OCI-LY7 (cell line): Measurements from ENCODE around the gene B3GNT2. TPM values are rescaled to one million over a fixed set of nuclear protein-coding genes. Genes with fewer than 3 reads are reported as not detected.
"Not testable (repeated sequence)": the region's sequence is repeated elsewhere in the genome, so short reads cannot be mapped to it uniquely, and the experiment has no call there.

Experiments
- BruUV-seq: library from RNA; stranded (reverse); fragments of 400-500 nt; replicated peaks from 2 replicates; lab custom pipeline; 2021; lab: Mats Ljungman, UMichigan
- CTCF ChIA-PET: fragments of 300-600 bp; sonication (Branson Sonifier 250); formaldehyde crosslinking; loops from one replicate; lab custom pipeline; 2022; ENCODE audit warnings: antibody characterized with exemption; ENCODE audit not compliant: unreplicated experiment; lab: Charles Lee
- POLR2A ChIA-PET: fragments of 300-600 bp; sonication (Branson Sonifier 250); formaldehyde crosslinking; loops from one replicate; lab custom pipeline; 2022; ENCODE audit warnings: antibody characterized with exemption; lab: Charles Lee
- DNase-seq: peaks from one replicate; pipeline ENCODE4 v3.0.0-alpha.2; 2015; ENCODE audit warnings: low spot score
- H2AFZ ChIP-seq: fragments of 200-600 bp; sonication (generic), shearing (Covaris generic); 2 replicates; pipeline ENCODE4 v1.6.1; 2014; ENCODE audit warnings: mild to moderate bottlenecking, antibody characterized with exemption, low read length, moderate library complexity
- H3K27ac ChIP-seq: fragments of 200-600 bp; sonication (generic); 2 replicates; pipeline ENCODE4 v1.5.1; 2014; ENCODE audit warnings: mixed run types, low read depth, mild to moderate bottlenecking, moderate library complexity, low read length, inconsistent platforms; ENCODE audit not compliant: poor library complexity, severe bottlenecking
- H3K36me3 ChIP-seq: fragments of 200-600 bp; sonication (generic); 2 replicates; pipeline ENCODE4 v1.6.1; 2014; ENCODE audit warnings: mild to moderate bottlenecking, antibody characterized with exemption, low read length, moderate library complexity, mixed read lengths; ENCODE audit not compliant: insufficient read depth
- H3K4me1 ChIP-seq: fragments of 200-600 bp; sonication (generic); 2 replicates; pipeline ENCODE4 v1.5.1; 2014; ENCODE audit warnings: mild to moderate bottlenecking, low read length; ENCODE audit not compliant: insufficient read depth, poor library complexity, severe bottlenecking
- H3K4me2 ChIP-seq: fragments of 200-600 bp; sonication (generic); 2 replicates; pipeline ENCODE4 v1.6.1; 2014; ENCODE audit warnings: mild to moderate bottlenecking, low read length
- H3K4me3 ChIP-seq: fragments of 200-600 bp; sonication (generic); 2 replicates; pipeline ENCODE4 v1.5.1; 2014; ENCODE audit warnings: mild to moderate bottlenecking, low read depth, low read length; ENCODE audit not compliant: poor library complexity, severe bottlenecking
- H3K79me2 ChIP-seq: fragments of 200-600 bp; sonication (generic); 2 replicates; pipeline ENCODE4 v1.6.1; 2016; ENCODE audit warnings: low read depth, mild to moderate bottlenecking, low read length, moderate library complexity, mixed read lengths; ENCODE audit not compliant: insufficient read depth
- H3K9me2 ChIP-seq: fragments of 200-600 bp; sonication (generic); 2 replicates; pipeline ENCODE4 v1.6.1; 2016; ENCODE audit warnings: mild to moderate bottlenecking, low read length, mixed read lengths; ENCODE audit not compliant: insufficient read depth
- H3K9me3 ChIP-seq: fragments of 200-600 bp; sonication (generic); 2 replicates; pipeline ENCODE4 v1.6.1; 2014; ENCODE audit warnings: mild to moderate bottlenecking, mixed run types, low read length, mixed read lengths
- H4K20me1 ChIP-seq: fragments of 200-600 bp; sonication (generic); 2 replicates; pipeline ENCODE4 v1.6.1; 2014; ENCODE audit warnings: mild to moderate bottlenecking, antibody characterized with exemption, low read length, moderate library complexity, mixed read lengths; ENCODE audit not compliant: insufficient read depth
- CTCF ChIP-seq: fragments of 200-600 bp; sonication (generic); conservative IDR thresholded peaks from 2 replicates; pipeline ENCODE4 v1.5.1; 2014; ENCODE audit warnings: mild to moderate bottlenecking, antibody characterized with exemption, low read length, moderate library complexity, mixed read lengths
- EZH2phosphoT487 ChIP-seq: fragments of 200-600 bp; sonication (generic); IDR thresholded peaks from 2 replicates; pipeline ENCODE4 v1.6.1; 2018; ENCODE audit warnings: low read depth, borderline replicate concordance, mild to moderate bottlenecking, mixed run types, antibody characterized with exemption, low read length, moderate library complexity, mixed read lengths
- intact Hi-C: fragments of 100-400 bp; cut with micrococcal nuclease; formaldehyde crosslinking; loops from one replicate; pipeline ENCODE4 v1.10.0; 2022; ENCODE audit not compliant: unreplicated experiment
- total RNA-seq, 2 experiments: library from RNA; depleted of rRNA in 1 of 2; stranded (reverse); fragments of >200 nt in 1 of 2; shearing (Covaris generic) in 1 of 2; gene quantifications; 2 replicates each; pipeline ENCODE4 v1.2.3, GENCODE V29; 2014 to 2022

The B3GNT2 gene
- total RNA-seq, 2 experiments from 2014 or later: 51.1 to 65.8 TPM

- TF ChIP-seq CTCF (no peak), EZH2phosphoT487 (no peak)
- ChIA-PET CTCF (interaction anchor here (0.6 kb wide), 1 partner anchor 8 kb away, joined by 4 read pairs; no protein-coding TSS in a partner anchor), POLR2A (interaction anchor here (0.6 kb wide), 3 partner anchors 8 to 1731 kb away, joined by 3 to 5 read pairs (median 4); no protein-coding TSS in a partner anchor)
- intact Hi-C loops: no loop called here
- no peaks in the 10 kb centered on the region for H3K4me1 ChIP-seq
- H3K9me2 ChIP-seq: no peaks in the 10 kb centered on the region
- no peak overlapping the region for H3K27ac ChIP-seq
- H3K79me2 ChIP-seq: no peaks in the 10 kb centered on the region
- no peaks in the 10 kb centered on the region for H4K20me1 ChIP-seq
- H3K9me3 ChIP-seq: peaks cover 5% of the 10 kb centered on the region; the same call in 1 of the 2 replicates
- H2AFZ ChIP-seq: no peak overlapping the region
- no peak overlapping the region for H3K4me2 ChIP-seq
- no peak for DNase-seq
- H3K4me3 ChIP-seq: no peak overlapping the region
- no peaks in the 10 kb centered on the region for H3K36me3 ChIP-seq
- BruUV-seq: no TSS peak
Observed at GRCh38 chr2:62265106-62265505, 69.2 kb downstream of the B3GNT2 start.

DNA sequence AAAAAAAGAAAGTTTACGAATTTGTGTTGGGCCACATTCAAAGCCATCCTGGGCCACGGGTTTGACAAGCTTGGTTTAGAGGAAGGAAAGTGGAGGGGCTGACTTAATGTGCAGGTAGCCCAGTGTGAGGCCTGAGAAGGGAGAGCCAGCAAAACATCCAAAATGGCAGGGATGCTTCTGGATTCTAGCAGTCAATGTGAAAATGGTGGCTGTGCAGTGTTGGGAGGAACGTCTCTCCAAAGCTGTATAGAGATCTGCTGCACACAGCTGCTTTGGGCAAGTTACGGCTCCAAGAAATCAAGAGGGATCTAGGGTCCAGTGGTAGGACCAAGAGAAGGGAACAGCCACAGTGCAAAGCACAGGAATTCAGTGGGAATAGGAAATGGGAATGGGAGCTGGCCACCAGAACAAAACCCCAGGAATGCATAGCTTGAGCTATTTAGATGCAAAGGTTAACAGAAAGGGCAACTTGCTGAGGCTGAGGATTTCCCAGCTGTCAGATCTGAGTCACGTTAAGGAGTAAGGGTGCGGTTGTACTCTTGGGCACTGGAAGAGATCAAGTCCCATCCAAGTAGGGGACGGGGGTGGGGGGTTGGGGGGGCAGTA, 70.6 kb downstream of the B3GNT2 start:
- no peaks in the 10 kb centered on the region for H3K36me3 ChIP-seq
- H2AFZ ChIP-seq: no peak overlapping the region
- no peak overlapping the region for H3K4me2 ChIP-seq
- intact Hi-C loops: no loop called here
- H3K4me3 ChIP-seq: no peak overlapping the region
- POLR2A ChIA-PET: no interaction called here
- peaks cover 5% of the 10 kb centered on the region; the same call in 1 of the 2 replicates for H3K9me3 ChIP-seq
- BruUV-seq: no TSS peak
- H3K79me2 ChIP-seq: no peaks in the 10 kb centered on the region
- CTCF ChIA-PET: no interaction called here
- H3K9me2 ChIP-seq: no peaks in the 10 kb centered on the region
- DNase-seq: no peak
- TF ChIP-seq EZH2phosphoT487: no peak
- H4K20me1 ChIP-seq: no peaks in the 10 kb centered on the region
- H3K4me1 ChIP-seq: no peaks in the 10 kb centered on the region
- H3K27ac ChIP-seq: no peak overlapping the region

DNA sequence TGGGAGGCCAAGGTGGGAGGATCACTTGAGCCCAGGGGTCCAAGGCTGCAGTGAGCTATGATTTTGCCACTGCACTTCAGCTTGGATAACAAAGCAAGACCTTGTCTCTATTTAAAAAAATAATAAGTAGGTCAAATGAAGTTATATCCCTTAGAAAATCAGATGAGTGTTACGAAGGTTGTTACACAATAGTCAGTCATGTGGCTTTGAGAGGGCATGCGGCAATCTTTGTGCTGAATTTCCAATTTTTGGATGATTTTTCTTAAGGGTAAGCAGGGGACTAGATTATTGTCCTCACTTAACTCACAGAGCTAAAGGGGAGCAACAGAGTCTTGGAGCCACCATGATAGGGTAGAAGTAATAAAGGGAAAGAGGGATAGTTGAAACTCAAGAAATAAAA, 71.8 kb downstream of the B3GNT2 start:
- BruUV-seq: no TSS peak
- CTCF ChIA-PET: no interaction called here
- intact Hi-C loops: no loop called here
- peaks cover 5% of the 10 kb centered on the region; the same call in 1 of the 2 replicates for H3K9me3 ChIP-seq
- no peak overlapping the region for H2AFZ ChIP-seq
- no peaks in the 10 kb centered on the region for H3K9me2 ChIP-seq
- H3K79me2 ChIP-seq: no peaks in the 10 kb centered on the region
- POLR2A ChIA-PET: interaction anchor here (0.6 to 1.1 kb wide), 3 partner anchors 16 to 179 kb away, joined by 3 to 5 read pairs (median 3); no protein-coding TSS in a partner anchor
- TF ChIP-seq CTCF (no peak), EZH2phosphoT487 (no peak)
- no peak overlapping the region for H3K4me3 ChIP-seq
- no peaks in the 10 kb centered on the region for H3K36me3 ChIP-seq
- no peaks in the 10 kb centered on the region for H3K4me1 ChIP-seq
- no peak for DNase-seq
- H4K20me1 ChIP-seq: no peaks in the 10 kb centered on the region
- H3K27ac ChIP-seq: no peak overlapping the region
- no peak overlapping the region for H3K4me2 ChIP-seq

- H3K9me3 ChIP-seq, BruUV-seq, H3K4me1 ChIP-seq, H3K4me3 ChIP-seq, H3K36me3 ChIP-seq, H4K20me1 ChIP-seq, H3K4me2 ChIP-seq, POLR2A ChIA-PET, H3K79me2 ChIP-seq, H3K27ac ChIP-seq, CTCF ChIA-PET, H3K9me2 ChIP-seq, DNase-seq, H2AFZ ChIP-seq, intact Hi-C loops: not testable (repeated sequence)
Observed at GRCh38 chr2:62268681-62269188, 72.8 kb downstream of the B3GNT2 start.
